Activated CD8-positive, alpha-beta T cell treated with anti-CD3 and anti-CD28 coated beads for 36 hours (primary cell): Measurements from ENCODE around the gene POLRMT. TPM values are rescaled to one million over a fixed set of nuclear protein-coding genes. Genes with fewer than 3 reads are reported as not detected.
A peak's percentile ranks its signal among the peaks of the same experiment; 100 is the strongest.

Experiments
- ATAC-seq: fragments of 200-7000 bp; cut with Tn5 transposase; one replicate; pipeline ENCODE4 v1.10.0; 2021; ENCODE audit warnings: mild to moderate bottlenecking, moderate library complexity
- CTCF ChIA-PET: fragments of 350-600 bp; sonication (Branson Sonifier 250); formaldehyde crosslinking; loops from one replicate; lab custom pipeline; 2021; ENCODE audit warnings: antibody characterized with exemption; lab: Charles Lee
- POLR2A ChIA-PET: fragments of 350-600 bp; sonication (Branson Sonifier 250); formaldehyde crosslinking; loops from one replicate; lab custom pipeline; 2021; ENCODE audit warnings: antibody characterized with exemption; lab: Charles Lee
- DNase-seq: peaks from one replicate; pipeline ENCODE4 v3.0.0-alpha.2; 2020
- H3K27ac Mint-ChIP-seq: one replicate; pipeline ENCODE4 v1.8.0; 2021; ENCODE audit warnings: mild to moderate bottlenecking, mixed read lengths
- H3K27me3 Mint-ChIP-seq: one replicate; pipeline ENCODE4 v1.8.0; 2021; ENCODE audit warnings: mixed read lengths
- H3K36me3 Mint-ChIP-seq: one replicate; pipeline ENCODE4 v1.8.0; 2021; ENCODE audit warnings: low read depth, mixed read lengths
- H3K4me1 Mint-ChIP-seq: one replicate; pipeline ENCODE4 v1.8.0; 2021; ENCODE audit warnings: low read depth, mixed read lengths
- H3K4me3 Mint-ChIP-seq: one replicate; pipeline ENCODE4 v1.8.0; 2021; ENCODE audit warnings: mild to moderate bottlenecking, moderate library complexity, mixed read lengths
- H3K9me3 Mint-ChIP-seq: one replicate; pipeline ENCODE4 v1.8.0; 2021; ENCODE audit warnings: mixed read lengths
- CTCF ChIP-seq: fragments of 200-600 bp; IDR thresholded peaks from one replicate; pipeline ENCODE4 v1.8.0; 2022; ENCODE audit warnings: antibody characterized with exemption, mild to moderate bottlenecking
- intact Hi-C: fragments of 100-400 bp; cut with micrococcal nuclease; formaldehyde crosslinking; loops from one replicate; pipeline ENCODE4 v1.10.0; 2022
- total RNA-seq, 2 experiments: library from RNA; stranded (reverse); gene quantifications; one replicate each; pipeline ENCODE4 v1.2.3, GENCODE V29; 2021

POLRMT gene
- total RNA-seq, 2 experiments from 2014 or later: 66.6 to 67.9 TPM

GRCh38 chr19:577439-578392 is 55.6 kb downstream of the POLRMT start:
- intact Hi-C loops: no loop called here

GRCh38 chr19:576768-577438 is 56.4 kb downstream of the POLRMT start:
- DNase-seq (no peak), ATAC-seq (no peak)
- H3K9me3 Mint-ChIP-seq: no peaks in the 10 kb centered on the region
- ChIA-PET POLR2A (interaction anchor here (0.8 kb wide), 1 partner anchor 83 kb away, joined by 3 read pairs; no protein-coding TSS in a partner anchor), CTCF (interaction anchor here (1.3 to 1.5 kb wide), 3 partner anchors 8 to 407 kb away, joined by 3 to 12 read pairs (median 4); partner anchors contain the start of gene WDR18)
- intact Hi-C loops: no loop called here
- no peaks in the 10 kb centered on the region for H3K27me3 Mint-ChIP-seq
- H3K4me3 Mint-ChIP-seq: no peak overlapping the region
- no peak for TF ChIP-seq CTCF
- peaks cover 32% of the 10 kb centered on the region for H3K4me1 Mint-ChIP-seq
- H3K36me3 Mint-ChIP-seq: peaks cover 13% of the 10 kb centered on the region
- no peak overlapping the region for H3K27ac Mint-ChIP-seq

More at GRCh38 chr19:577439-578392, 55.6 kb downstream of the POLRMT start:
- CTCF ChIA-PET: interaction anchor here (1.3 kb wide), 1 partner anchor 406 kb away, joined by 3 read pairs; the partner anchor contains the start of gene WDR18
- no peak overlapping the region for H3K4me3 Mint-ChIP-seq
- ATAC-seq: no peak
- peaks cover 31% of the 10 kb centered on the region for H3K4me1 Mint-ChIP-seq
- no peak for TF ChIP-seq CTCF
- H3K27me3 Mint-ChIP-seq: no peaks in the 10 kb centered on the region
- H3K9me3 Mint-ChIP-seq: no peaks in the 10 kb centered on the region
- H3K36me3 Mint-ChIP-seq: peaks cover 15% of the 10 kb centered on the region
- DNase-seq: no peak
- H3K27ac Mint-ChIP-seq: no peak overlapping the region
- POLR2A ChIA-PET: interaction anchor here (0.8 kb wide), 1 partner anchor 82 kb away, joined by 3 read pairs; no protein-coding TSS in a partner anchor

- intact Hi-C loops: no loop called here
- no peaks in the 10 kb centered on the region for H3K9me3 Mint-ChIP-seq
- peaks cover 13% of the 10 kb centered on the region for H3K36me3 Mint-ChIP-seq
- no peak for TF ChIP-seq CTCF
- CTCF ChIA-PET: interaction anchor here (0.8 to 2.0 kb wide), 5 partner anchors 8 to 408 kb away, joined by 3 to 12 read pairs (median 4); partner anchors contain the start of gene WDR18
- ATAC-seq (no peak), DNase-seq (no peak)
- H3K4me3 Mint-ChIP-seq: no peak overlapping the region
- no peak overlapping the region for H3K27ac Mint-ChIP-seq
- peaks cover 38% of the 10 kb centered on the region for H3K4me1 Mint-ChIP-seq
- H3K27me3 Mint-ChIP-seq: no peaks in the 10 kb centered on the region
- POLR2A ChIA-PET: interaction anchor here (0.9 to 1.8 kb wide), 3 partner anchors 10 to 54 kb away, joined by 3 to 8 read pairs (median 4); no protein-coding TSS in a partner anchor
These were observed 57.5 kb downstream of the POLRMT start for GRCh38 chr19:575527-576506.

- ATAC-seq: no peak
- Mint-ChIP-seq H3K27me3 (no peaks in the 10 kb centered on the region), H3K4me3 (peak overlapping the region; percentile 87), H3K9me3 (no peaks in the 10 kb centered on the region), H3K4me1 (peaks cover 40% of the 10 kb centered on the region), H3K36me3 (peaks cover 13% of the 10 kb centered on the region), H3K27ac (no peak overlapping the region)
- ChIA-PET CTCF (interaction anchor here (0.8 to 2.0 kb wide), 4 partner anchors 9 to 41 kb away, joined by 3 to 7 read pairs (median 3); no protein-coding TSS in a partner anchor), POLR2A (interaction anchor here (0.7 to 1.8 kb wide), 5 partner anchors 9 to 86 kb away, joined by 3 to 8 read pairs (median 3); no protein-coding TSS in a partner anchor)
- DNase-seq: no peak
- intact Hi-C loops: no loop called here
- TF ChIP-seq CTCF: no peak
These were observed 58.4 kb downstream of the POLRMT start for GRCh38 chr19:574658-575526.
